Stimulated activated CD4-positive, alpha-beta T cell treated with anti-CD3 and anti-CD28 coated beads, Interleukin-12 subunit alpha, Interleukin-12 subunit beta, amount 100 ng/mL, for 24 hours (primary cell): ENCODE data around the gene ZNF284.
A peak's percentile ranks its signal among the peaks of the same experiment; 100 is the strongest.

Source experiments
- DNase-seq, 2 experiments: peaks; one replicate each; pipeline ENCODE4 v3.0.0-alpha.2; 2020; ENCODE audit warnings: low read depth in 2 of 2

Gene ZNF284

GRCh38 chr19:44071824-44072542, at the start of gene ZNF284:
TSS of gene ZNF284 (plus strand) at chr19:44072159. CDS start at chr19:44076390, 4,231 bp downstream.
- peak; percentile 74 for DNase-seq

- DNase-seq = no peak
Observed at GRCh38 chr19:44024900-44025216, 47.1 kb upstream of the ZNF284 start.

DNA sequence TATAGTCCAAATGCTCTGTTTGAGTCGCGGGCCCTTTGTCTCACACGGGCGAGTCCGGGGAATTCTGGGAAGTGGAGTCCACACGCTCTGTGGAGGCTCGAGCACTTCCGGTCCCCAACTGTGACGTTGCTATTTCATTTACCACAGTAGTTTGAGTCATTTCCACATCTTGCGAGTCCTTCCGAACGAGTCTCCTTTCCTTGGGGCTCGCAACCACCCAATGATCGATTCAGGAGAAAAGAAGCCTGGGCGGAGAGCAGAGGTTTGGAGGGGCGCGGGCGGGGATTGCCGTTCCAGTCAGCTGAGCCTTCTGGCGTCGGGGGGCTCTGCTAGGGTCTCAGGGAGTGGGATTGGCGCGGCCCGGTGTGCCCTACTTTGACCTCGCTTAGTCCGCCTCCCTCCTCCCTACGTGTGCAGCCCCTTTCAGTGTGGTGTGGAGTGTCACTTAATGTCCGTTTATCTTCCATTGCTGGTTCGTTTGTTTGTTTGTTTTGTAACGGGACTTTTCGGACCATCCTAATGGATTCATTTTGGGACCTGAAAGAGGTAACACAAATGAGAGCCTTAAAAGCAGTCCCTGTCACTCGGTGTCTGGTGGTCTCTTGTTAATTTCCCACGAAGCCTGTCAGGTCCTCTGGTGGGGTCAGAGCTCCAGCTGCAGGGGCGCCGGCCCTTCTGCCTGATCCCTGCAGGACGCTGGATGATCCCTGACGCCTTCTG, 46.6 kb upstream of the ZNF284 start, which contains the start of gene ZNF222:
TSS of gene ZNF222 (plus strand) at position 163 of the 720 bp plus-strand sequence. CDS start at position 221, 58 bp downstream.
- DNase-seq = peak; percentile 55 to 65

DNA sequence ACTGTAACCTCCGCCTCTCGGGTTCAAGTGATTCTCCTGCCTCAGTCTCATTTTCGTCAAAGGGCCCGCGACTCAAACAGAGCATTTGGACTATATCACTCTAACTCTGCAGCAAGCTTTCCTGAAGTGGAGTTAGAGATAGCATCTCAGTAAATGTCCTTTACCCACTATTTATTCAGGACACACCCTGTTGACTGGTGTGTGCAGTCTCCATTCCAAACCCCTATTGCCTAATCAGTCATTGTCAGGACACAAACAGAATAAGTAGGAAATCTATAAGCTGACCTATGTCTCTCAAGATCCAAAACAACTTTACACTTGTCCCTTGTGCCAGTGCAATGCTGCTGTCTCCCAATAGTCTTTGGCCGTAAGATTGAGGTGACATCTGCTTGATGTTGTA, 45.3 kb upstream of the ZNF284 start:
- DNase-seq = no peak

- no peak for DNase-seq
Observed at GRCh38 chr19:44032001-44032610, 39.9 kb upstream of the ZNF284 start.

- no peak for DNase-seq
Observed at GRCh38 chr19:44042147-44042546, 29.8 kb upstream of the ZNF284 start.

- no peak for DNase-seq
Observed at GRCh38 chr19:44050740-44051649, 21.0 kb upstream of the ZNF284 start.

- DNase-seq = peak; percentile 49 to 51
Observed at GRCh38 chr19:44051650-44052402, 20.1 kb upstream of the ZNF284 start, which contains the start of gene ZNF223. TSS of gene ZNF223 (plus strand) at chr19:44052036. CDS start at chr19:44055177, 3,141 bp downstream.

GRCh38 chr19:44055870-44056269, 16.1 kb upstream of the ZNF284 start:
- no peak for DNase-seq

- DNase-seq = no peak
Observed at GRCh38 chr19:44059229-44059628, 12.7 kb upstream of the ZNF284 start.

DNA sequence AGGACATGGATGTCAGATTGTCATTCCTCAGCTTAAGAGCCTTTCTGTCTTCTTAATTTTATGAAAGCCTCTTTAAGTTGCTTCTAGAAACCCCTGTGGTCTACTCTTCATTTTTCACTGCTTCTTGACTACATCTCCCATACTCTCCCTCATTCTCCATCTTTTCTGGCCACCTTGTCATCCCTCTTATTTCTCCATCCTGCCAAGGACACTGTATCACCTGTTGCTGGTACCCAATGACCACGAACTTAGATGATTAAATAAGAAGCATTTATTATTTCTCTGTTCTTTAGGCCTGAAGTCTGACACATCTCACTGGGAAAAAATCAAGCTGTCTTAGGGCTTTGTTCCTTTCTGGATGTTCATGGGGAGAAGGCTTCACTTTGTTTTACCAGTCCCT, 10.9 kb upstream of the ZNF284 start:
- no peak for DNase-seq

- no peak for DNase-seq
Observed at GRCh38 chr19:44066305-44066704, 5.7 kb upstream of the ZNF284 start.

- DNase-seq = no peak
Observed at GRCh38 chr19:44069415-44069814, 2.5 kb upstream of the ZNF284 start.

DNA sequence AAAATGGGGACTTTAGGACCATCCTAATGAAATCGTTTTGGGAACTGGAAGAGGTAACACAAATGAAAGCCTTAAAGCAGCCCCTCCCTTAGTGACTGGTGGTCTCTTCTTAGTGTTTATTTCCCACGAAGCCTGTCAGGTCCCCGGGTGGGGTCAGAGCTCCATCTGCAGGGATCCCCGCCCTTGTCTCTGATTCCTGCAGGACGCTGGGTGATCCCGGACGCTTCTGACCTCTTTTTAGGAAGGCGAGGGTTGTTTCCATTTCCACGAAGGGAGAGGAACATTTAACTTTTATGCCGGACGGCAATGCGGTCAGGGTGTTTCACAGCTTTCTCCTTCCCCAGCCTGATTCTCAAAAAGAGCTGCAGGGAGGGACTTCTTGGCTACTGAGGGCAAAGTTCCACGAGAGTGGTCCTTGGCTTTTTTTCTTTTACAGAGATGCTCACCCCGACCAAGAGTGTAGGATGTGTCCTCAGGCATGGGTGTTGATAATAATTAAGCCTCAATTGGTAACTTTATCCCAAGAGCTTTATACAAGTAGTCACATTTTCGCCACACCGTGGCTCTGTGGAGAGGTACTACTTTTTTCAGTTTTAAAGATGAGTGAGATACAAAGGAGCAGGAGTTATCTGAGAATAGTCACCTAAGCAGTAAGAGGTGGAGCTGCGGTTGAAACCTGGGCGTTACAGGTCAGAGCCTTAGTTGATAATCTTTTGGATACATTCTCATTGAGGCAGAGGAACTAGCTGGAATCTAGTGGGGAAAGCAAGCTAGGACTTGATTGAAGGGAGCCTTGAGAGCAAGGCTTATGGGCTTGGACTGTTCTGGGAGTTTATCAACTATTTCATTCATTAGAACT, 813 bp downstream of the ZNF284 start:
- no peak for DNase-seq

GRCh38 chr19:44076325-44076724, 4.4 kb downstream of the ZNF284 start:
- no peak for DNase-seq

- no peak for DNase-seq
Observed at GRCh38 chr19:44092108-44092507, 20.1 kb downstream of the ZNF284 start.

- DNase-seq = peak; percentile 67 to 74
Observed at GRCh38 chr19:44093931-44094765, 22.2 kb downstream of the ZNF284 start, which contains the start of gene ZNF224. TSS of gene ZNF224 (plus strand) at chr19:44094361. CDS start at chr19:44097874, 3,513 bp downstream.

DNA sequence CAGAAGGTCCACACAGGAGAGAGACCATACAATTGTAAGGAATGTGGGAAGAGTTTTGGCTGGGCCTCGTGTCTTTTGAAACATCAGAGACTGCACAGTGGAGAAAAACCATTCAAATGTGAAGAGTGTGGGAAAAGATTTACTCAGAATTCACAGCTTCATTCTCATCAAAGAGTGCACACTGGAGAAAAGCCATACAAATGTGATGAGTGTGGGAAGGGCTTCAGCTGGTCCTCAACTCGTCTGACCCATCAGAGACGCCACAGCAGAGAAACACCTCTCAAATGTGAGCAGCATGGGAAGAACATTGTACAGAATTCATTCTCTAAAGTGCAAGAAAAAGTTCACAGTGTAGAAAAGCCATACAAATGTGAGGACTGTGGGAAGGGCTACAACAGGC, 35.8 kb downstream of the ZNF284 start:
- no peak for DNase-seq

DNA sequence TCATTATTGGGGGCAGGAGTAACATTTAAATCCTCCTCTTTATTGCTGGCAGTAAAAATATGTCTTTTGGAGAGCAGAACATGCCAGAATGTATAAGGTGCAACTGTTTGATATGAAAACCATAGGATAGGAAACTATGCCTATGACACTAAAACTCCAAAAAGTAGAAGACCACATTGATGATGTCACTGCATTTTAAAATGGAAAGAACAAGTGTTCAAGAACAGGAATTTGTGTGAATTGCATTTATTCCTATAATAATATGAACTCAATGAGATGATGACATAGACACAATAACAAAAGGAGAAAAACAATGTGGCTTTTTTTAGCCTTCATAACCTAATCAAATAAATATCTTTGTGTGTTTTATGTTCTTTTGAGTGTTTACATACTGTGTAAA, 37.5 kb downstream of the ZNF284 start:
- DNase-seq = no peak
